GM13977 (cell line): ENCODE measurements around the gene ARID4A.
"Not testable (repeated sequence)": the region's sequence is repeated elsewhere in the genome, so short reads cannot be mapped to it uniquely, and the experiment has no call there.

Experiments
- DNase-seq: peaks from one replicate; pipeline ENCODE4 v3.0.0; 2012; ENCODE audit warnings: low spot score
- in situ Hi-C: fragments of 300-500 bp; cut with MboI; formaldehyde crosslinking; loops from one replicate; pipeline ENCODE4 v1.12.0; 2022; ENCODE audit warnings: low sequenced_read_pairs, low pct_unique_long_range_greater_than_20kb, mixed read lengths, inconsistent platforms; ENCODE audit not compliant: unreplicated experiment
- TF ChIP-seq, protein P1 (sequence below): IDR thresholded peaks from 2 replicates; pipeline ENCODE4 v1.5.1; 2012; ENCODE audit warnings: mild to moderate bottlenecking, control low read depth; ENCODE audit not compliant: insufficient read depth; ENCODE audit errors: extremely low read depth, missing control alignments

Gene ARID4A

DNA sequence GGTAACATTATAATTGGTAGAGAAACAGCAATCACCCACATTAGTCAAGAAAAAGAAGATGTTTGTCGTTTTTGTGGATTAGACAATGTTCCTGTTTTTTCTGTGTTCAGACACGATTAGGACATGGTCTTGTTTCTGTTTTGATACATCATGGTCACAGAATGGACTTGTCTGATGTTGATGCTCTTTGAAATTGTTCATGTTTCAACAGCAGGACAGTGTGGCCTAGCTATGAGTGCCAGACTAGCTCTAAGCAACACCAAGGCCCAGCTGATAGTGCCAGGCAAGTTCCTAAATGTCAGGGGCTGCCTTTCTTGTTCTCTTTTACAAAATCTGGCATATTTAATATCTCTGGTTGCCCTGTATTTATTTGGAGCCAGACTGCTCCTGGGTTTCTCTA, 56.5 kb downstream of the ARID4A start:
- no peak for DNase-seq
- TF ChIP-seq, protein P1, sequence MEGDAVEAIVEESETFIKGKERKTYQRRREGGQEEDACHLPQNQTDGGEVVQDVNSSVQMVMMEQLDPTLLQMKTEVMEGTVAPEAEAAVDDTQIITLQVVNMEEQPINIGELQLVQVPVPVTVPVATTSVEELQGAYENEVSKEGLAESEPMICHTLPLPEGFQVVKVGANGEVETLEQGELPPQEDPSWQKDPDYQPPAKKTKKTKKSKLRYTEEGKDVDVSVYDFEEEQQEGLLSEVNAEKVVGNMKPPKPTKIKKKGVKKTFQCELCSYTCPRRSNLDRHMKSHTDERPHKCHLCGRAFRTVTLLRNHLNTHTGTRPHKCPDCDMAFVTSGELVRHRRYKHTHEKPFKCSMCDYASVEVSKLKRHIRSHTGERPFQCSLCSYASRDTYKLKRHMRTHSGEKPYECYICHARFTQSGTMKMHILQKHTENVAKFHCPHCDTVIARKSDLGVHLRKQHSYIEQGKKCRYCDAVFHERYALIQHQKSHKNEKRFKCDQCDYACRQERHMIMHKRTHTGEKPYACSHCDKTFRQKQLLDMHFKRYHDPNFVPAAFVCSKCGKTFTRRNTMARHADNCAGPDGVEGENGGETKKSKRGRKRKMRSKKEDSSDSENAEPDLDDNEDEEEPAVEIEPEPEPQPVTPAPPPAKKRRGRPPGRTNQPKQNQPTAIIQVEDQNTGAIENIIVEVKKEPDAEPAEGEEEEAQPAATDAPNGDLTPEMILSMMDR: no peak
- in situ Hi-C loops: no loop called here

DNA sequence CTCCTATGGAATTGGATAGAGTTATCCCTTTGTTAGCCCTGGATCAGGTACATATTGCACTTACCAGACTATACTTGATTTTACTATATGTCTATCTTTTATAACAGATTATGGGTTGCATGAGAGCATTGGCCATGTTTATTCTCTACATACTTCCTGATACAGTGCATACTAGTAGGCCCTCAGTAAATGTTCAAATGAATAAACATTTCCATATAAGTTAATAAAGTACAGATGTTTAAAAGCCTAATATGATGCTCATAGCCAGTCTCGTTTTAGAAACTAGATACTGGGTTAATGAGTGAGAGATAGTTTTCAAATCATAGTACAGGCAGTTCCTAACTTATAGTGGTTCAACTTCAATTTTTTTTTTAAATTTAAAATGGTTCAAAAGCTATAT, 57.9 kb downstream of the ARID4A start:
- no peak for DNase-seq
- in situ Hi-C loops: no loop called here
- TF ChIP-seq, protein P1: no peak

DNA sequence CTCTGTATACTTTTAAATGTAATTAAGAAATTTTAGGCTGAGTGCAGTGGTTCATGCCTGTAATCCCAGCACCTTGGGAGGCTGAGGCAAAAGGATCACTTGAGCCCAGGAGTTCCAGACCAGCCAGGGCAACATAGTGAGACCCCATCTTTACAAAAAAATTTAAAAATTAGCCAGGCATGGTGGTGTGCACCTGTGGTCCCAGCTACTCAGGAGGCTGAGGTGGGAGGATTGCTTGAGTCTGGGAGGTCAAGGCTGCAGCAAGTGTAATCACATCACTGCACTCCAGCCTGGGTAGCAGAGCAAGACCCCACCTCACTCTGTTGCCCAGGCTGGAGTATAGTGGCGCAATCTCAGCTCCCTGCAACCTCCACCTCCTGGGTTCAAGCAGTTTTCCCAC, 63.9 kb downstream of the ARID4A start:
- in situ Hi-C loops, DNase-seq: not testable (repeated sequence)

DNA sequence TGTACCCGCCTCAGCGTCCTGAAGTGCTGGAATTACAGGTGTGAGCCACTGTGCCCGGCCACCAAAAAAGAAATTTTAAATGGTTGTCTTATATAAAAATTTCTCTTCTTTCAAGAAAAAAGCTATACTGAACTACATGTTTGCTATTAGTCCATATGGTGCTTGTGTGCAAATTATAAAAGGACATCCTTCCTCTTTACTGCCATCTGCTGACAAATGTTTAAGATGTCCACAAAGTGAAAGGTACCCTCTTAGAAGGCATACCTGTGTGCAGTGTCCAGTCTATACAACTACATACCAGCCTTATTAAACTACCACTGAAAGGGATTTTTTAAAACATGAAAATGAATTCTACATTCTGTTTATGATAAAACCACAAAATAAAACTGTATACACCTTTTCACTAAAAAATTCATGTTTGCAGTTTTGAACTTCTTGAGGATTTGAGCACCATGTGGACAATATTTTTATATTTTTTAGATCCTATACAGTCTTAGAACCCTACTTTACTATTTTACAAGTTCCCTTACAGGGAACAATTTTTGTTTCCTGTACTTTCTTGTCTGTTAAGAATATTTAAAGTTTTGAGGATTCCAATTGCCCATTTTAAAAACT, 64.5 kb downstream of the ARID4A start:
- in situ Hi-C loops: no loop called here
- DNase-seq: peak; percentile 17
- TF ChIP-seq, protein P1: peak; percentile 41

DNA sequence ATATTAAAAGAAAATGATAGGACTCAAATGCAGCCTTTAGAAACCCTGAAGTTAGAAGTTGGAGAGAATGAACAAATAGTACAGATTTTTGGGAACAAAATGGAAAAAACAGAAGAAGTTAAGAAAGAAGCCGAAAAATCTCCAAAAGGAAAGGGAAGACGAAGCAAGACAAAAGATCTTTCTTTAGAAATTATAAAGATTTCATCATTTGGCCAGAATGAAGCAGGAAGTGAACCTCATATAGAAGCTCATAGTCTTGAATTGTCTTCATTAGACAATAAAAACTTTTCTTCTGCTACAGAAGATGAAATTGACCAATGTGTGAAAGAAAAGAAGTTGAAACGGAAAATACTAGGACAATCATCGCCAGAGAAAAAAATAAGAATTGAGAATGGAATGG, 66.0 kb downstream of the ARID4A start:
- in situ Hi-C loops: no loop called here

DNA sequence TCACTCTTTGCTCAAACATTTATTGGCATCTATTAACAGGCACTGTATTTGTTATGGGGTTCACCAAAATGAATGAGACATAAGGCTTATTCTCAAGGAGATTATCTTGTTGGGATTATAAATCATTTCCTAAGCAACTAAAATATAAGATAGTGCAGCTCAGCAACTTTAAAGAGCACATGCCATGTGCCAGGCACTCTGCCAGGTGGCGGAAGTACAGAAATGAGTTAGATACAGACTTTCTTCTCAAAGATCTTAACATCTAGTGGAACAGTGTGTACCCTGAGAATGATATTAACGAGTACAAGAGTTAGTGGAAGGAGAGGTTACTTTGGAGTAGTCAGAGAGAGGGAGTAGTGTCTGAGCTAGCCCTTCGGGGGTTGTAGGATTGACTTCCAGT, 68.9 kb downstream of the ARID4A start:
- TF ChIP-seq, protein P1: no peak
- in situ Hi-C loops: no loop called here
- DNase-seq: no peak

More for the DNA sequence above, 66.0 kb downstream of the ARID4A start:
- TF ChIP-seq, protein P1: no peak
- no peak for DNase-seq

DNA sequence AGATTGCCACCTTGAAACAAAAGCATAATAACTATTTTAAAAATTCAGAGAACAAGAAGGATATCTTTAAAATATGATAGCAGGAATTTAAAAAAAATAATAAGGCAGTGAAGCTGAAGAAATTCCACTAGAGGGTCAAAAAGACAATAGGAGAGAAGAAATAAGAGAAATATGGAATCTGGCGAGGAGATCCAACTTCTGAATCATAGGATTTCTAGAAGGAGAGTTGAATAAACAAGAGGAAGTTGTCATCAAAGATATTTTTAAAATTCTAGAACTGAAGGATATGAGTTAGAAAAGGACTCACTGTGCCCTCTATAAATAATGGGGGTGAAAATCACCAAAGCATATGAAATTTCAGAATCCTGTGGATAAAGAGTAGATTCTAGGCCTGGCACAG, 70.6 kb downstream of the ARID4A start:
- TF ChIP-seq, protein P1: no peak
- in situ Hi-C loops: no loop called here
- no peak for DNase-seq
